LNCAP (cell line): ENCODE results near the gene NOS3.

Experiments used
- CTCF ChIP-seq: fragments of 450-650 bp; IDR thresholded peaks from 2 replicates; pipeline ENCODE4 v1.5.1; 2017; ENCODE audit warnings: mild to moderate bottlenecking

Gene NOS3

DNA sequence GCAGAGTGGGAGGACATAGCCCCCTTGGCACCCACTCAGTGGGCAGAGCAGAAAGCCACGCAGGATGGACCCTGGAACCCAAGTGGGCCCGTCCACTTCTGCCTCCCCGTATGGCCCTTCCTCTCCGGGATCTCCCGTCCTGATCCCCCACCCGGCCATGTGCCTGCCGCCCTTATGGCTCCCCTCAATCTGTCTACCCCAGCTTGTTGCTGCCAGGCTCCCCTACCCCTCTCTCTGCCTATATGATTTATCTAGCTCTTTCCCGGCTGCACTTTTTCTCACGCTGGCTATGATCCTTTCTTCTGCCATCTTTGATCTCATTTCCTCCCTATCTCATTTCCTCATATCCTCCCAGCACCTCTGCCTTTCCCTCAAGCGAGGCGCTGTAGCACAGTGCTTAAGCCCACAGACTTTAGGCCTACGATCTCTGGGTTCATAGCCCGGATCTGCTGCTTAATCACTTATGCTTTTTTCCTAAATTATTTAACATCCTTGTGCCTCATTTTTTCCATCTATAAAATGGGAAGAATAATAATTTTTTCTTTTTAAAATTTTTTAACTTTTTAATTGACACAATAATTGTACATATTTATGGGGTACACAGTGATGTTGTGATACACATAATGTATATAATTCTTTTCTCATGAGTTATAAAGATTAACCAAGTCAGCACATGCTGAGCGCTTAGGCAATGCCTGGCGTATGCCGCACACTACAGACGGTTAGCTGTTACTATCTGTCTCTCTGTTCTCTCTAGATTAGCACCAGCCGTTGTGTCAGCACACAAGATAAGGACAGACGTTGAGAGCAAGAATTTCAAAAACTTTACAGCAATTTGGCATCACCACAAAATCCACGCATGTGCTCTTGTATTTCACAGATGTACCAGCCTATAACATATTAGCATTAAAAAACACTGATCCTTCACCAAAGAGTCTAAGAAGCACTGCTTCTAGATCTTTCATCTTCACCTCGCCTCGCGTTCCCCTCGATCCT lies 30.8 kb upstream of the NOS3 start:
- TF ChIP-seq CTCF = no peak

- TF ChIP-seq CTCF = no peak
Observed at GRCh38 chr7:150961510-150962289, 29.1 kb upstream of the NOS3 start.

GRCh38 chr7:150962290-150962552 lies 28.6 kb upstream of the NOS3 start:
- TF ChIP-seq CTCF = no peak

DNA sequence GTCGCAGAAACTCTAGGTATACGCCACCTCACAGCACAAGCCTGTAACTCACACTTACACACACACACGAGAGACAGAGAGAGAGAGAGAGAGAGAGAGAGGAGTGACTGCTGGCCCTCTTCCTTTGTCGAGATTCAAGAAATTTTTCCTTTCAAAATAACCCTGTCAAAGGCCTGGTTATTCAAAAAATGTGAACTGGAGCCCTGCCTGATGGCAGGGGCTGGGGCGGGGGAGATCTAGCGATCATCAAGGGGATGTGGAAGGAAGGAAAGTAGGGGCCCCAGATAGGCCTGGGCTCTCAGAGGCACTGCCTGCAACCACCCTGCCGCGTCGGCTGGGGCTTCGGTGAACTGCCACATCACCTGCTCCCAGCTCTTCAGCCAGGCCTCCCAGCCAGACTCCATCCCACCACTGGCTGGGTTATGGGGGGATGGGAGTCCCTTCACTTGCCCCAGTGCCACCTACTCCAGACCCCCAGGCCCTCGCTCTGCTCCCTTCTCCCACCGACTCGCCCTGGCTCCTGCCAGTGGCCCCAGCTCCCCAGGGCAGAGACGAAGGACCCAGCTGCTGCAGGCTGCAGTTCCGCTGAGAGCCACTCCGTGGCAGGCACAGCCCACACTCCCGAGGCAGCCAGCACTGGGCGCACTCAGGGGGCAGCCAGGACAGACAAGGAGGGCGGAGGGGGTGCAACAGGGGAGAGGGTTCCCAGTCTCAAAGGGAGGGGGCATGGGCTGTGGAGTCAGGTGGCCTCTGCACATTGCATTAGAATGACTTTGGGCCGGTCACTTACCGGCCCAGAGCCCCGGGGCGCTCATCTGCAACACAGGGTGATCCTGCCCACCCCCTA lies 28.0 kb upstream of the NOS3 start:
- peak; percentile 63 for TF ChIP-seq CTCF

GRCh38 chr7:150963707-150964559 lies 26.9 kb upstream of the NOS3 start:
- TF ChIP-seq CTCF = no peak

DNA sequence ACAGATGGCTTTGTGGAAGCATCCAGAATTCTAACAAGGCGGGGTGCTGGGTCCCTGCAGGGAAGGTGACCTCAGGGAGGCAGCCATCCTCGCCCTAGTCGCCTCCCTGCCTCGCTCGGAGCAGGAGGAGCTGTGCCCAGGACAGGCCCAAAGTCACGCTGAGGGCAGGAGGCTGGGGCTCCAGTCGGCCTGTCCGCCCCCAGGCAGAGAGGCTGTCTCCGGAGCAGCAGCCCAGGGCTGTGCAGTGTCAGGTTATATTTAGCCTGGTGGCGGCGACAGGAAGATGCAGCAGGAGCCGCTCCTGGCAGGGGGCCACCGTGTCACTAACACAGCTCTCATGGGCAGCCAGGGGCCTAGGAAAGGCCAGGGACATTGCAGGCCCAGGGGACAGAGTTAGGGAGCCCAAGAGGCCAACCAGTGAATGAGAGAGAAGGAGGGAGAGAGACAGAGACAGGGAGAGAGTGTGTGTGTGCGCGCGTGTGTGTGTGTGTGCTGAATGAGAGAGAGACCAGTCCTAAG lies 26.2 kb upstream of the NOS3 start:
- no peak for TF ChIP-seq CTCF
